H9 (cell line): Measurements from ENCODE around the gene PNRC1. TPM values are rescaled to one million over a fixed set of nuclear protein-coding genes. Genes with fewer than 3 reads are reported as not detected.

Source experiments
- DNase-seq: peaks from one replicate; pipeline ENCODE4 v3.0.0-alpha.2; 2017
- H2AFZ ChIP-seq: one replicate; pipeline ENCODE4 v1.6.1; 2013; ENCODE audit warnings: mild to moderate bottlenecking, low read length, control low read depth, moderate library complexity
- H2AK5ac ChIP-seq: 2 replicates; pipeline ENCODE4 v1.6.1; 2013; ENCODE audit warnings: low read length, control low read depth, mixed read lengths; ENCODE audit not compliant: insufficient read length
- H2BK120ac ChIP-seq: one replicate; pipeline ENCODE4 v1.6.1; 2013; ENCODE audit warnings: low read depth, mild to moderate bottlenecking, low read length, control low read depth, inconsistent platforms; ENCODE audit not compliant: poor library complexity, severe bottlenecking
- H2BK12ac ChIP-seq: 2 replicates; pipeline ENCODE4 v1.6.1; 2013; ENCODE audit warnings: low read length, control low read depth, mixed read lengths, low read depth; ENCODE audit not compliant: insufficient read length
- H2BK15ac ChIP-seq: 2 replicates; pipeline ENCODE4 v1.6.1; 2013; ENCODE audit warnings: low read depth, low read length, control low read depth
- H2BK20ac ChIP-seq: one replicate; pipeline ENCODE4 v1.6.1; 2013; ENCODE audit warnings: low read depth, mild to moderate bottlenecking, low read length, control low read depth, inconsistent platforms; ENCODE audit not compliant: poor library complexity, severe bottlenecking
- H2BK5ac ChIP-seq: 2 replicates; pipeline ENCODE4 v1.6.1; 2013; ENCODE audit warnings: low read length, control low read depth, mixed read lengths; ENCODE audit not compliant: insufficient read length
- H3K14ac ChIP-seq: 2 replicates; pipeline ENCODE4 v1.6.1; 2013; ENCODE audit warnings: low read length, control low read depth; ENCODE audit not compliant: insufficient read depth
- H3K18ac ChIP-seq: 2 replicates; pipeline ENCODE4 v1.6.1; 2013; ENCODE audit warnings: low read depth, mild to moderate bottlenecking, mixed read lengths, low read length, control low read depth; ENCODE audit not compliant: insufficient read length
- H3K23ac ChIP-seq: 2 replicates; pipeline ENCODE4 v1.6.1; 2013; ENCODE audit warnings: low read length, control low read depth, mixed read lengths, low read depth; ENCODE audit not compliant: insufficient read length
- H3K23me2 ChIP-seq: 2 replicates; pipeline ENCODE4 v1.6.1; 2013; ENCODE audit warnings: low read depth, mild to moderate bottlenecking, mixed read lengths, low read length, control low read depth; ENCODE audit not compliant: insufficient read length, poor library complexity, severe bottlenecking
- H3K27ac ChIP-seq: 2 replicates; pipeline ENCODE4 v1.5.1; 2013; ENCODE audit warnings: low read length, control low read depth, mixed read lengths, low read depth; ENCODE audit not compliant: insufficient read length
- H3K27me3 ChIP-seq: 2 replicates; pipeline ENCODE4 v1.6.1; 2013; ENCODE audit warnings: low read length, control low read depth, inconsistent platforms; ENCODE audit not compliant: insufficient read depth
- H3K4ac ChIP-seq: 2 replicates; pipeline ENCODE4 v1.6.1; 2013; ENCODE audit warnings: low read depth, mild to moderate bottlenecking, control low read depth, inconsistent platforms, low read length, moderate library complexity
- H3K4me1 ChIP-seq: 2 replicates; pipeline ENCODE4 v1.6.1; 2013; ENCODE audit warnings: low read length, control low read depth, inconsistent platforms; ENCODE audit not compliant: insufficient read depth
- H3K4me2 ChIP-seq: 2 replicates; pipeline ENCODE4 v1.6.1; 2013; ENCODE audit warnings: low read length, control low read depth, mixed read lengths; ENCODE audit not compliant: insufficient read length, insufficient read depth
- H3K56ac ChIP-seq: 2 replicates; pipeline ENCODE4 v1.6.1; 2013; ENCODE audit warnings: low read depth, mild to moderate bottlenecking, mixed read lengths, low read length, control low read depth; ENCODE audit not compliant: insufficient read length
- H3K79me1 ChIP-seq: 2 replicates; pipeline ENCODE4 v1.6.1; 2013; ENCODE audit warnings: low read depth, mild to moderate bottlenecking, moderate library complexity, low read length, control low read depth, inconsistent platforms; ENCODE audit not compliant: insufficient read depth, poor library complexity, severe bottlenecking
- H3K79me2 ChIP-seq: 2 replicates; pipeline ENCODE4 v1.6.1; 2013; ENCODE audit warnings: low read length, control low read depth, inconsistent platforms; ENCODE audit not compliant: insufficient read depth
- H3K9ac ChIP-seq: 2 replicates; pipeline ENCODE4 v1.6.1; 2013; ENCODE audit warnings: low read length, control low read depth, mixed read lengths; ENCODE audit not compliant: insufficient read length; ENCODE audit errors: extremely low read depth
- H3K9me3 ChIP-seq: one replicate; pipeline ENCODE4 v1.6.1; 2013; ENCODE audit warnings: low read depth, low read length, inconsistent platforms; ENCODE audit not compliant: control insufficient read depth
- H3T11ph ChIP-seq: one replicate; pipeline ENCODE4 v1.6.1; 2013; ENCODE audit warnings: mild to moderate bottlenecking, low read length, control low read depth, inconsistent platforms
- H4K20me1 ChIP-seq: one replicate; pipeline ENCODE4 v1.6.1; 2013; ENCODE audit not compliant: control insufficient read depth, insufficient read length, insufficient read depth
- H4K5ac ChIP-seq: 2 replicates; pipeline ENCODE4 v1.6.1; 2013; ENCODE audit warnings: low read depth, mild to moderate bottlenecking, mixed read lengths, low read length, control low read depth; ENCODE audit not compliant: insufficient read length
- H4K8ac ChIP-seq: replicated peaks from 2 replicates; pipeline ENCODE4 v1.6.1; 2013; ENCODE audit warnings: low read length, control low read depth, mixed read lengths, low read depth; ENCODE audit not compliant: insufficient read length
- H4K91ac ChIP-seq: 2 replicates; pipeline ENCODE4 v1.6.1; 2013; ENCODE audit warnings: low read depth, mild to moderate bottlenecking, moderate library complexity, mixed read lengths, low read length, control low read depth; ENCODE audit not compliant: insufficient read length
- H3K27ac Mint-ChIP-seq, 3 experiments: 2 replicates in 2 of 3; 3 replicates in 1 of 3; pipeline ENCODE4 v1.8.0; 2020 to 2021; ENCODE audit warnings: mixed read lengths in 3 of 3, mild to moderate bottlenecking in 1 of 3, moderate library complexity in 1 of 3
- H3K27me3 Mint-ChIP-seq: 2 replicates; pipeline ENCODE4 v1.8.0; 2021; ENCODE audit warnings: low read depth, mild to moderate bottlenecking, moderate library complexity, mixed read lengths
- H3K36me3 Mint-ChIP-seq, 3 experiments: 2 replicates in 2 of 3; 3 replicates in 1 of 3; pipeline ENCODE4 v1.8.0; 2020 to 2021; ENCODE audit warnings: low read depth in 3 of 3, mixed read lengths in 3 of 3; ENCODE audit not compliant: insufficient read depth in 1 of 3
- H3K4me1 Mint-ChIP-seq, 2 experiments: 2 replicates each; pipeline ENCODE4 v1.8.0; 2020; ENCODE audit warnings: mixed read lengths in 2 of 2
- H3K4me3 Mint-ChIP-seq, 2 experiments: 2 replicates in 1 of 2; 3 replicates in 1 of 2; pipeline ENCODE4 v1.8.0; 2020 to 2021; ENCODE audit warnings: mild to moderate bottlenecking in 2 of 2, mixed read lengths in 2 of 2, moderate library complexity in 1 of 2
- H3K9me3 Mint-ChIP-seq, 2 experiments: 2 replicates in 1 of 2; 3 replicates in 1 of 2; pipeline ENCODE4 v1.8.0; 2020; ENCODE audit warnings: mild to moderate bottlenecking in 2 of 2, mixed read lengths in 2 of 2, moderate library complexity in 1 of 2
- WGBS: extraction: QIAGEN DNeasy Blood & Tissue Kit; methylation state at CpG from one replicate; pipeline ENCODE4 v1.1.7; 2013; ENCODE audit warnings: missing lambda C conversion rate, low lambda C conversion rate, mixed read lengths; ENCODE audit not compliant: insufficient read length; ENCODE audit errors: extremely low coverage; 5-methylcytosine and 5-hydroxymethylcytosine counted together
- total RNA-seq: library from RNA; stranded (reverse); gene quantifications from 2 replicates; pipeline ENCODE4 v1.2.1, GENCODE V29; 2021
- TF ChIP-seq, protein P1 (sequence below): fragments of 200-600 bp; sonication (generic); conservative IDR thresholded peaks from 3 replicates; pipeline ENCODE4 v1.8.0; 2021; ENCODE audit warnings: antibody characterized with exemption, mild to moderate bottlenecking

PNRC1 gene
- total RNA-seq, 1 experiment from 2014 or later = 57.4 TPM

DNA sequence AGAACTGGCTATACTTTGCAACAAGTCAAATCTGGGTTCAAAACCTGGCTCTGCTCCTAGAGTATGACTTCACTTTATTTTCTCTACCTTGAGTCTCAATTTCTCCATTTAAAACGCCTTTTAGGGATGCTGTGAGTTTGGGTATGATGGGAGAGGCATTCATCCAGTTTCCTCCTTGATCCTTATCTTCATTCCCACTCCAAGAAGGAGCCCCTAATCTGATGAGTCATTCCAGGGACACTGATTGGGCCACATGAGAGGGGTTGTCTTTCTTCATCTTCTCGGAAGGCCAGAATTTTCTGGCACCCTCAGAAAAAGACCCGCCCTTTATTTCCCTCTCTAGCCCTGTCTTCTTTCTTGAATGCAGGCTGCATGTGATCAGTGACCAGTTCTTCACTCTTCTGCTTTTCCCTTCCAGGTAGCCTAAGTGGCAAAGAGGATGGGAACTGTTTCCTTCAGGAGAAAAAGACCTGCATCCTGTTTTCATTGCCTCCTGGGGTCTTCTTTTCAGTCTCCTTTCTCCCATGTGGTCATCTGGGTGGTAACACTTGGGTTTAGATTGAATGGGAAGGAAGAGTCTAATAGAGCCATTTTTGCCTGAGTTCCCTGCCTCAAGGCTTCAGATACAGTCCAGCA lies 32.1 kb upstream of the PNRC1 start:
- no peaks in the 10 kb centered on the region for H3K79me1 ChIP-seq
- H3K4ac ChIP-seq = no peak overlapping the region
- no peak overlapping the region for H2BK12ac ChIP-seq
- peaks cover 8% of the 10 kb centered on the region; the same call in 1 of the 2 replicates for H3K4me1 ChIP-seq
- no peak overlapping the region for H3K56ac ChIP-seq
- H3K4me2 ChIP-seq = no peak overlapping the region
- H3K14ac ChIP-seq = no peak overlapping the region
- H2BK5ac ChIP-seq = no peak overlapping the region
- Mint-ChIP-seq H3K9me3 (no peaks in the 10 kb centered on the region), H3K36me3 (no peaks in the 10 kb centered on the region), H3K27me3 (peaks cover 48% of the 10 kb centered on the region), H3K4me3 (no peak overlapping the region), H3K4me1 (peaks cover 10 to 19% of the 10 kb centered on the region in 2 experiments), H3K27ac (no peak overlapping the region; a peak in 1 of 7 replicates)
- H3K9me3 ChIP-seq = no peaks in the 10 kb centered on the region
- no peak overlapping the region for H2BK20ac ChIP-seq
- no peak overlapping the region for H3T11ph ChIP-seq
- no peak overlapping the region for H3K27ac ChIP-seq
- DNase-seq = no peak
- no CpG with 5 or more reads among the region's 3 CpGs for WGBS
- H2BK15ac ChIP-seq = no peak overlapping the region
- H2BK120ac ChIP-seq = no peak overlapping the region
- H3K18ac ChIP-seq = no peak overlapping the region
- peaks cover 20% of the 10 kb centered on the region for H3K27me3 ChIP-seq
- H4K91ac ChIP-seq = no peak overlapping the region
- H4K8ac ChIP-seq = no peak overlapping the region
- TF ChIP-seq, protein P1, sequence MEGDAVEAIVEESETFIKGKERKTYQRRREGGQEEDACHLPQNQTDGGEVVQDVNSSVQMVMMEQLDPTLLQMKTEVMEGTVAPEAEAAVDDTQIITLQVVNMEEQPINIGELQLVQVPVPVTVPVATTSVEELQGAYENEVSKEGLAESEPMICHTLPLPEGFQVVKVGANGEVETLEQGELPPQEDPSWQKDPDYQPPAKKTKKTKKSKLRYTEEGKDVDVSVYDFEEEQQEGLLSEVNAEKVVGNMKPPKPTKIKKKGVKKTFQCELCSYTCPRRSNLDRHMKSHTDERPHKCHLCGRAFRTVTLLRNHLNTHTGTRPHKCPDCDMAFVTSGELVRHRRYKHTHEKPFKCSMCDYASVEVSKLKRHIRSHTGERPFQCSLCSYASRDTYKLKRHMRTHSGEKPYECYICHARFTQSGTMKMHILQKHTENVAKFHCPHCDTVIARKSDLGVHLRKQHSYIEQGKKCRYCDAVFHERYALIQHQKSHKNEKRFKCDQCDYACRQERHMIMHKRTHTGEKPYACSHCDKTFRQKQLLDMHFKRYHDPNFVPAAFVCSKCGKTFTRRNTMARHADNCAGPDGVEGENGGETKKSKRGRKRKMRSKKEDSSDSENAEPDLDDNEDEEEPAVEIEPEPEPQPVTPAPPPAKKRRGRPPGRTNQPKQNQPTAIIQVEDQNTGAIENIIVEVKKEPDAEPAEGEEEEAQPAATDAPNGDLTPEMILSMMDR = no peak
- no peaks in the 10 kb centered on the region for H4K20me1 ChIP-seq
- no peak overlapping the region for H4K5ac ChIP-seq
- no peak overlapping the region for H3K23ac ChIP-seq
- no peak overlapping the region for H2AK5ac ChIP-seq
- H3K79me2 ChIP-seq = no peaks in the 10 kb centered on the region
- no peak overlapping the region for H3K9ac ChIP-seq
- H2AFZ ChIP-seq = no peak overlapping the region
- H3K23me2 ChIP-seq = no peaks in the 10 kb centered on the region
